Activated B cell treated with CpG ODN at 0.5 μM for 24 hours (primary cell): ENCODE results near the gene RXRA. TPM values are rescaled to one million over a fixed set of nuclear protein-coding genes. Genes with fewer than 3 reads are reported as not detected.

Experiments used
- ATAC-seq: fragments of 200-7000 bp; cut with Tn5 transposase; one replicate; pipeline ENCODE4 v1.10.0; 2021; ENCODE audit warnings: low read depth, mild to moderate bottlenecking, moderate library complexity
- CTCF ChIA-PET: fragments of 350-600 bp; sonication (Branson Sonifier 250); formaldehyde crosslinking; loops from one replicate; lab custom pipeline; 2021; ENCODE audit warnings: antibody characterized with exemption; lab: Charles Lee
- POLR2A ChIA-PET: fragments of 350-600 bp; sonication (Branson Sonifier 250); formaldehyde crosslinking; loops from one replicate; lab custom pipeline; 2021; ENCODE audit warnings: antibody characterized with exemption; lab: Charles Lee
- DNase-seq: peaks from one replicate; pipeline ENCODE4 v3.0.0; 2022
- H3K27ac Mint-ChIP-seq: one replicate; pipeline ENCODE4 v1.8.0; 2020; ENCODE audit warnings: mixed read lengths
- H3K27me3 Mint-ChIP-seq: one replicate; pipeline ENCODE4 v1.8.0; 2021; ENCODE audit warnings: mixed read lengths
- H3K36me3 Mint-ChIP-seq: one replicate; pipeline ENCODE4 v1.8.0; 2021; ENCODE audit warnings: low read depth, mixed read lengths
- H3K4me1 Mint-ChIP-seq: one replicate; pipeline ENCODE4 v1.8.0; 2021; ENCODE audit warnings: mixed read lengths
- H3K4me3 Mint-ChIP-seq: one replicate; pipeline ENCODE4 v1.8.0; 2020; ENCODE audit warnings: mild to moderate bottlenecking, mixed read lengths
- H3K9me3 Mint-ChIP-seq: one replicate; pipeline ENCODE4 v1.8.0; 2020; ENCODE audit warnings: mixed read lengths
- CTCF ChIP-seq: fragments of 200-600 bp; IDR thresholded peaks from one replicate; pipeline ENCODE4 v1.8.0; 2022; ENCODE audit warnings: antibody characterized with exemption, mild to moderate bottlenecking
- intact Hi-C: fragments of 100-400 bp; cut with micrococcal nuclease; formaldehyde crosslinking; loops from one replicate; pipeline ENCODE4 v1.15.1; 2024
- total RNA-seq: library from RNA; stranded (reverse); gene quantifications from 2 replicates; pipeline ENCODE4 v1.2.3, GENCODE V29; 2022

The RXRA gene
- total RNA-seq, 1 donor from 2014 or later, result 5.0 TPM

DNA sequence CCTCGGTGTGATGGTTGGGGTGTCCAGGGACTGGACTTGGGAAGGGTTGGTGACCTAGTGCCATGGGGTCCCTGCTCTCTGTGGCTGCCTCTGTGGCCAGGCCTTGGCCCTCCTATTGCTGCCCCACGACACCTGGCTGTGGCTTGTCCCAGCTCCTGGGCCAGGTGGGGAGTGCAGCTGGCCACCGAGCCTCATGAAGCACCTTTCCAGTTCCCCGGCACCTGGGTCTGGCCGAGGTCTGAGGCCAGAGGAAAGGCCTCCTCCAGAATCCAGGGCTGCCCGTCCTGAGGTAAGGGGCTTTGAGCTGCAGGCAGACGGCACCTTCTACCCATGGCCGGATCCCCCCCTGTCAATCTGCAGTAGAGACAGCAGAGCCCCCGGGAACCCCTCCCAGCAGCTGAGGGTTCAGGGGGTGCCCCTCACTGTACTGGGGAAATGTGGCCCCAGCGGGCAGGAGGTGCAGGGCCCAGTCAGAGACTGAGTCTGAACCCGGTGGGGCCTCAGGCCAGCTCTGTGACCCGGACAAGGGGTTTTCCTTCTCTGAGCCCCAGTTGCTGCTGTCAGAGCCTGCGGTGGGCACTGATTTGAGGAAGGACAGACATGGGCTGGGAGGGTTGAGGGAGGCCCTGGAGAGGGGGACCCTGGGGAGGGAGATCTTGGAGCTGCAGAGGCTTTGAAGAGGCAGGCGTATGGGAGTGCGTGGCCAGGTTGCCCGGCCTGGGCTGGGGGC is 54.5 kb downstream of the RXRA start:
- intact Hi-C loops, result loop anchor here (2.0 kb wide), 1 partner anchor 62 kb away; no protein-coding TSS in a partner anchor

GRCh38 chr9:134381272-134381661 is 55.0 kb downstream of the RXRA start:
- POLR2A ChIA-PET, result interaction anchor here (1.7 kb wide), 1 partner anchor 9 kb away, joined by 4 read pairs; no protein-coding TSS in a partner anchor
- no peak for ATAC-seq
- H3K4me3 Mint-ChIP-seq, result peak overlapping the region; percentile 24

More for the DNA sequence above, 54.5 kb downstream of the RXRA start:
- POLR2A ChIA-PET, result interaction anchor here (1.7 kb wide), 1 partner anchor 10 kb away, joined by 4 read pairs; no protein-coding TSS in a partner anchor
- Mint-ChIP-seq H3K9me3 (no peaks in the 10 kb centered on the region), H3K36me3 (no peaks in the 10 kb centered on the region), H3K4me1 (peaks cover 22% of the 10 kb centered on the region), H3K27me3 (peaks cover 2% of the 10 kb centered on the region), H3K4me3 (no peak overlapping the region), H3K27ac (no peak overlapping the region)
- no peak for ATAC-seq
- TF ChIP-seq CTCF, result no peak
- CTCF ChIA-PET, result interaction anchor here (1.7 kb wide), 1 partner anchor 62 kb away, joined by 4 read pairs; no protein-coding TSS in a partner anchor
- DNase-seq, result no peak

DNA sequence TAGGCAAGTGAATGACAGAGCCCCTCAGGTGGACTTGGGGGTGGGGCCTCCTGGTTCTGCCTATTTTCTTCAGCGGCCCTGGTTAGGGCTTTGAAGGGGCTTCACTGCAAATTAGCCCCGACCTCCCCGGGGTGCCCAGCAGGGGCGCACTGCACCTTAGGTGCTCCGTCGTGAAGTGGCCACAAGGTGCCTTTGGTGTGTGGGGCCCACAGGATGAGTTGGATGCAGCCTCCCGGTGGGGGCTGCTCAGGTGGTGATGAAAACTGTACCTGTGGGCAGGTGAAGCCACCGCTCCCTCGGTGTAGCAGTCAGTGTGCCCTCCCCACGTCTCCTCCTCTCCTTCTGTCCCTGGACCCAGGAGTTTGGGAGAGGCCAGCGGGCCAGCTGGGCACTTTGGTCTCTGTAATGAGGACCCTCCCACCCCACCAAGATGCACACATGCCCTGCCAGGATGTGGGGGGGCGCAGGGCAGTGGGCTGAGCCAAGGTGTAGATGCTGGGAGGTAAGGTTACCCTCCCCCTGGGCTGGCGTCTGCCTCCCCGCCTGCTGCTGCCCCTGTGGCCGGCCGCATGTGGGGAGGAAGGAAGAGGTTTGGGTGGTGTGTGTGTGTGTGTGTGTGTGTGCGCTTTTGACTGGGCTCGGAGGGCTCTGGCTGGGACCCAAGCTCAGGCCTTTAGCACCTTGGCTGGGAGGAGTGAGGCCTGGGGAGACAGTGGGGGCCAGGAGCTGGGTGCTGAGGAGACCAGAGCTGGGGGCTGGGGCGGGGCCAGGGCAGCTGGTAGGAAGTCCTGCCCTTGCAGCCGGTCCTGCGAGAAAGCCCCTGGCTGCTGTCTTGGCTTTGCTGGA is 55.6 kb downstream of the RXRA start:
- TF ChIP-seq CTCF, result no peak
- Mint-ChIP-seq H3K4me1 (peaks cover 21% of the 10 kb centered on the region), H3K4me3 (no peak overlapping the region), H3K36me3 (no peaks in the 10 kb centered on the region), H3K27ac (no peak overlapping the region), H3K9me3 (no peaks in the 10 kb centered on the region), H3K27me3 (peaks cover 2% of the 10 kb centered on the region)
- POLR2A ChIA-PET, result interaction anchor here (0.7 kb wide), 1 partner anchor 9 kb away, joined by 3 read pairs; no protein-coding TSS in a partner anchor
- DNase-seq (no peak), ATAC-seq (peak; percentile 60)
- CTCF ChIA-PET, result interaction anchor here (1.7 kb wide), 1 partner anchor 61 kb away, joined by 4 read pairs; no protein-coding TSS in a partner anchor
- intact Hi-C loops, result loop anchor here (2.0 kb wide), 1 partner anchor 61 kb away; no protein-coding TSS in a partner anchor

More at GRCh38 chr9:134381272-134381661, 55.0 kb downstream of the RXRA start:
- Mint-ChIP-seq H3K27ac (no peak overlapping the region), H3K36me3 (no peaks in the 10 kb centered on the region), H3K4me1 (peaks cover 22% of the 10 kb centered on the region), H3K27me3 (peaks cover 2% of the 10 kb centered on the region), H3K9me3 (no peaks in the 10 kb centered on the region)
- no peak for DNase-seq
- TF ChIP-seq CTCF, result no peak
- intact Hi-C loops, result loop anchor here (2.0 kb wide), 1 partner anchor 62 kb away; no protein-coding TSS in a partner anchor
- CTCF ChIA-PET, result interaction anchor here (1.7 kb wide), 1 partner anchor 62 kb away, joined by 4 read pairs; no protein-coding TSS in a partner anchor

GRCh38 chr9:134382733-134383132 is 56.5 kb downstream of the RXRA start:
- peaks cover 2% of the 10 kb centered on the region for H3K27me3 Mint-ChIP-seq
- no peaks in the 10 kb centered on the region for H3K36me3 Mint-ChIP-seq
- peaks cover 21% of the 10 kb centered on the region for H3K4me1 Mint-ChIP-seq
- TF ChIP-seq CTCF, result no peak
- intact Hi-C loops, result no loop called here
- CTCF ChIA-PET, result interaction anchor here (1.7 kb wide), 1 partner anchor 60 kb away, joined by 4 read pairs; no protein-coding TSS in a partner anchor
- POLR2A ChIA-PET, result interaction anchor here (1.1 kb wide), 1 partner anchor 22 kb away, joined by 3 read pairs; no protein-coding TSS in a partner anchor
- H3K27ac Mint-ChIP-seq, result no peak overlapping the region
- no peaks in the 10 kb centered on the region for H3K9me3 Mint-ChIP-seq
- no peak overlapping the region for H3K4me3 Mint-ChIP-seq
- ATAC-seq, result no peak
- no peak for DNase-seq
